ENCODE results near the gene KCNAB1.

The KCNAB1 gene

GRCh38 chr3:156543043-156543555 is 422.7 kb downstream of the KCNAB1 start:
- Histone ChIP-seq H3K4me2 (ENCODE audit: low read depth, low read length, poor library complexity, severe bottlenecking) (no peak overlapping the region), H3K4me3 (ENCODE audit: insufficient read depth, low read length, poor library complexity, severe bottlenecking) (no peak overlapping the region)
- no peak for TF ChIP-seq CTCF (IDR thresholded peaks at IDR 0.05; ENCODE audit: insufficient read depth, low read length, poor library complexity, severe bottlenecking)
- no peak for TF ChIP-seq EZH2phosphoT487 (conservative IDR thresholded peaks at IDR 0.05; ENCODE audit: low read length)

GRCh38 chr3:156547637-156548036 is 427.3 kb downstream of the KCNAB1 start:
- no peaks in the 10 kb centered on the region for H3K27me3 ChIP-seq (ENCODE audit: low read length)

More at GRCh38 chr3:156543043-156543555, 422.7 kb downstream of the KCNAB1 start:
- no peak overlapping the region for H3K9ac ChIP-seq (ENCODE audit: low read length)
- H3F3A ChIP-seq (ENCODE audit: insufficient read depth) = no peaks in the 10 kb centered on the region; the same call in none of the 2 replicates
- H4K20me1 ChIP-seq (ENCODE audit: low read depth, low read length) = 0 out of 2 replicates have a peak, but pooled peaks cover 7% of the 10 kb centered on the region
- H3K9me2 ChIP-seq (replicated peaks; ENCODE audit: insufficient read depth, low read length) = no peaks in the 10 kb centered on the region
- H3K27me3 ChIP-seq (ENCODE audit: low read length) = no peaks in the 10 kb centered on the region
- peaks cover 31% of the 10 kb centered on the region for H3K36me3 ChIP-seq (ENCODE audit: low read length)
- no peak overlapping the region for H2AFZ ChIP-seq (ENCODE audit: low read depth, low read length, severe bottlenecking)
- H3K9me3 ChIP-seq (ENCODE audit: insufficient read depth, low read length) = no peaks in the 10 kb centered on the region
- no peak overlapping the region for H3K27ac ChIP-seq (ENCODE audit: low read depth, low read length)
- H3K79me2 ChIP-seq (ENCODE audit: insufficient read depth, low read length) = peaks cover 5% of the 10 kb centered on the region

GRCh38 chr3:156548041-156548687 is 427.8 kb downstream of the KCNAB1 start:
- no peak overlapping the region for H3K9ac ChIP-seq (ENCODE audit: low read length)
- no peaks in the 10 kb centered on the region for H3K27me3 ChIP-seq (ENCODE audit: low read length)
- peaks cover 42% of the 10 kb centered on the region for H3K36me3 ChIP-seq (ENCODE audit: low read length)
- H2AFZ ChIP-seq (ENCODE audit: low read depth, low read length, severe bottlenecking) = no peak overlapping the region
- H3K9me2 ChIP-seq (replicated peaks; ENCODE audit: insufficient read depth, low read length) = no peaks in the 10 kb centered on the region
- H4K20me1 ChIP-seq (ENCODE audit: low read depth, low read length) = 0 out of 2 replicates have a peak, but pooled peaks cover 7% of the 10 kb centered on the region
- H3K4me3 ChIP-seq (ENCODE audit: insufficient read depth, low read length, poor library complexity, severe bottlenecking) = no peak overlapping the region
- TF ChIP-seq CTCF (IDR thresholded peaks at IDR 0.05; ENCODE audit: insufficient read depth, low read length, poor library complexity, severe bottlenecking) (no peak), EZH2phosphoT487 (conservative IDR thresholded peaks at IDR 0.05; ENCODE audit: low read length) (no peak)
- H3K9me3 ChIP-seq (ENCODE audit: insufficient read depth, low read length) = no peaks in the 10 kb centered on the region
- H3K4me2 ChIP-seq (ENCODE audit: low read depth, low read length, poor library complexity, severe bottlenecking) = no peak overlapping the region
- H3K79me2 ChIP-seq (ENCODE audit: insufficient read depth, low read length) = peaks cover 46% of the 10 kb centered on the region
- no peaks in the 10 kb centered on the region; the same call in none of the 2 replicates for H3F3A ChIP-seq (ENCODE audit: insufficient read depth)
- no peak overlapping the region for H3K27ac ChIP-seq (ENCODE audit: low read depth, low read length)

More at GRCh38 chr3:156547637-156548036, 427.3 kb downstream of the KCNAB1 start:
- H3F3A ChIP-seq (ENCODE audit: insufficient read depth) = no peaks in the 10 kb centered on the region; the same call in none of the 2 replicates
- no peaks in the 10 kb centered on the region for H3K9me2 ChIP-seq (replicated peaks; ENCODE audit: insufficient read depth, low read length)
- H2AFZ ChIP-seq (ENCODE audit: low read depth, low read length, severe bottlenecking) = no peak overlapping the region
- H3K4me3 ChIP-seq (ENCODE audit: insufficient read depth, low read length, poor library complexity, severe bottlenecking) = no peak overlapping the region
- no peaks in the 10 kb centered on the region for H3K9me3 ChIP-seq (ENCODE audit: insufficient read depth, low read length)
- peaks cover 36% of the 10 kb centered on the region for H3K36me3 ChIP-seq (ENCODE audit: low read length)
- 0 out of 2 replicates have a peak, but pooled peaks cover 7% of the 10 kb centered on the region for H4K20me1 ChIP-seq (ENCODE audit: low read depth, low read length)
- no peak overlapping the region for H3K9ac ChIP-seq (ENCODE audit: low read length)
- no peak for TF ChIP-seq CTCF (IDR thresholded peaks at IDR 0.05; ENCODE audit: insufficient read depth, low read length, poor library complexity, severe bottlenecking)
- TF ChIP-seq EZH2phosphoT487 (conservative IDR thresholded peaks at IDR 0.05; ENCODE audit: low read length) = no peak
- H3K27ac ChIP-seq (ENCODE audit: low read depth, low read length) = no peak overlapping the region
- peaks cover 40% of the 10 kb centered on the region for H3K79me2 ChIP-seq (ENCODE audit: insufficient read depth, low read length)
- H3K4me2 ChIP-seq (ENCODE audit: low read depth, low read length, poor library complexity, severe bottlenecking) = no peak overlapping the region
